H54 (cell line): ENCODE results near the gene DPM2.
A peak's percentile ranks its signal among the peaks of the same experiment; 100 is the strongest.

Experiments
- DNase-seq: peaks from one replicate; pipeline ENCODE4 v3.0.0; 2011; ENCODE audit warnings: low spot score, mixed read lengths; ENCODE audit not compliant: insufficient read length
- FAIRE-seq: peaks from 3 replicates; lab custom pipeline; 2011; peaks lifted over from hg19 to GRCh38; lab: Jason Lieb, UNC
- POLR2A ChIP-seq: IDR thresholded peaks from 2 replicates; pipeline ENCODE4 v1.6.1; 2011; ENCODE audit warnings: low read depth, mild to moderate bottlenecking, low read length

Gene DPM2

GRCh38 chr9:127942216-127943010 is 4.8 kb upstream of the DPM2 start:
- FAIRE-seq (no peak), DNase-seq (peak; percentile 77)

GRCh38 chr9:127941961-127942215 is 4.2 kb upstream of the DPM2 start:
- no peak for TF ChIP-seq POLR2A
- FAIRE-seq (no peak), DNase-seq (no peak)

More at GRCh38 chr9:127942216-127943010, 4.8 kb upstream of the DPM2 start:
- no peak for TF ChIP-seq POLR2A

GRCh38 chr9:127941062-127941960 is 3.7 kb upstream of the DPM2 start:
- FAIRE-seq (no peak), DNase-seq (no peak)
- no peak for TF ChIP-seq POLR2A

GRCh38 chr9:127940593-127940992 is 2.9 kb upstream of the DPM2 start:
- DNase-seq (no peak), FAIRE-seq (no peak)
- TF ChIP-seq POLR2A: no peak

- FAIRE-seq (no peak), DNase-seq (no peak)
- TF ChIP-seq POLR2A: no peak
Observed at GRCh38 chr9:127938298-127938690, 640 bp upstream of the DPM2 start.

- no peak for FAIRE-seq
- no peak for DNase-seq
- TF ChIP-seq POLR2A: no peak
Observed at GRCh38 chr9:127937056-127937387, 632 bp downstream of the DPM2 start.

- FAIRE-seq: no peak
- DNase-seq: no peak
- no peak for TF ChIP-seq POLR2A
Observed at GRCh38 chr9:127936347-127936852, 1.3 kb downstream of the DPM2 start.

GRCh38 chr9:127935765-127936221 is 1.9 kb downstream of the DPM2 start:
- TF ChIP-seq POLR2A: no peak
- DNase-seq (no peak), FAIRE-seq (no peak)

- no peak for FAIRE-seq
- no peak for TF ChIP-seq POLR2A
Observed at GRCh38 chr9:127934986-127935385, 2.7 kb downstream of the DPM2 start.

GRCh38 chr9:127934248-127934647 is 3.4 kb downstream of the DPM2 start:
- DNase-seq: no peak
- no peak for TF ChIP-seq POLR2A
- FAIRE-seq: no peak

More at GRCh38 chr9:127934986-127935385, 2.7 kb downstream of the DPM2 start:
- DNase-seq: no peak

GRCh38 chr9:127931092-127931881 is 6.4 kb downstream of the DPM2 start:
- FAIRE-seq (peak; percentile 6), DNase-seq (peak; percentile 89)
- TF ChIP-seq POLR2A: no peak

- TF ChIP-seq POLR2A: 0 out of 2 replicates have a peak, but pooled peaks have one; percentile 7
- FAIRE-seq: no peak
- DNase-seq: peak; percentile 98
Observed at GRCh38 chr9:127930231-127931091, 7.2 kb downstream of the DPM2 start, which contains the start of gene PIP5KL1. PIP5KL1 (minus strand) TSS chr9:127930777; CDS start chr9:127930752, 25 bp downstream.

- FAIRE-seq (no peak), DNase-seq (no peak)
- TF ChIP-seq POLR2A: no peak
Observed at GRCh38 chr9:127929625-127929979, 8.1 kb downstream of the DPM2 start.
